ENCODE measurements around the gene RDM1. TPM values are rescaled to one million over a fixed set of nuclear protein-coding genes. Genes with fewer than 3 reads are reported as not detected.

Gene RDM1
- polyA plus RNA-seq, 1 of the 3 experiments (the other 2 are of a cell fraction) = 1.8 TPM

DNA sequence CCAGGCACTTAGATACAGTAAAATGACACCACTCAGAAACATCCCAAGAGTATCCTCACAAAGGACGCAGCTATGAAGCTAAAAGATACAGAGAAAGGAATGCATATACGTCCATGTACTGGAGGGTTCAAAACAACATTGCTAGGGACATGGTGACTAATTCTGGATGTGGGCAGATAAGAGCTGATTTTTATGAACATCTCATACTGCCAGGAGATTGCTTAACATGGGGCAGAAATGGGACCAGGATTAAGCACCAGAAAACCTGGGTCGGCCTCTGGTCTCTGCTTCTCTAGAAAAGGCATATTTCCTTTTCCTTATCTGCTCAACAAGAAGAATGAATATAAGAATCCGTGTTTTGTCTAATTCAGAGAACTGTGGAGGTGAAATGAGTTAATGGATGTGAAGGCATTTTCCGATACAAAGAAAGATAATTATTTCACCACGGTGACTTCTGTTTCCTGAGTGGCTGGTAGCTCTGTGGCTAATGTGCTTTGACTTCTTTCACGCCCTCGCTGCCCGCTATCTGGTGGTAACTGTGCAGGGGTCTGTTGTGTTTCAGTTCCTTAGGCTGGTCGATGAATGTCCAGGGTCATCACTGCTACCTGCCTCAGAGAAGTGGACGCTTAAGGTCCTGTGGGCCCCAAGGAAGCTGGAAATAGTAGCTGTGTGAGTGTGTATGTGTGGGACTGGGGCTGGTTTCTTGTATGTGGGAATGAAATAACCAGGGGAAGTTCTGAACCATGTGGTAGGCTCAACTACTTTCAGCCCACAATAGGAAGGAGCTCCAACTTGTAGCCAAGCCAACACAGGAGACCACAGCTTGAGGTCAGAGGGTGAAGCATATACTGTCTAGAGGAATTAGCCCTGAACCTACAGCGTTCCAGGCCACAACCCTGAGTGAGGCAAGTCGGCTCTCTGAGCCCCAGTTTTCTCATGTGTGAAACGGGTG lies 34.7 kb downstream of the RDM1 start:
- H3K4me2 ChIP-seq = no peak overlapping the region
- H3K27me3 ChIP-seq (ENCODE audit: insufficient read depth) = no peaks in the 10 kb centered on the region
- 80% methylated on average over 12 of the region's 14 CpGs for WGBS (ENCODE audit: low lambda C conversion rate)
- no peak overlapping the region for H3K9ac ChIP-seq
- H4K20me1 ChIP-seq (ENCODE audit: insufficient read depth) = no peaks in the 10 kb centered on the region
- no peaks in the 10 kb centered on the region for H3K9me2 ChIP-seq
- ChIA-PET CTCF (interaction anchor here (0.7 kb wide), 1 partner anchor 148 kb away, joined by 3 read pairs; no protein-coding TSS in a partner anchor), POLR2A (no interaction called here)
- no peaks in the 10 kb centered on the region for H3K79me2 ChIP-seq (ENCODE audit: insufficient read depth)
- H3K4me1 ChIP-seq (ENCODE audit: control insufficient read depth in 1 of 2, insufficient read depth in 2 of 2, low read depth in 1 of 2, low read length in 1 of 2) = no peaks in the 10 kb centered on the region
- H2AFZ ChIP-seq (ENCODE audit: low read depth) = no peak overlapping the region
- no peaks in the 10 kb centered on the region for H3K36me3 ChIP-seq (replicated peaks in 1 of 2; ENCODE audit: control insufficient read depth in 1 of 2, insufficient read depth in 2 of 2, low read length in 1 of 2)
- no peak overlapping the region for H3K27ac ChIP-seq (ENCODE audit: low read depth in 2 of 2, low read length in 1 of 2)
- TF ChIP-seq SMC3 (IDR thresholded peaks at IDR 0.05; ENCODE audit: low read depth, low read length) (no peak), RAD21 (IDR thresholded peaks at IDR 0.05; ENCODE audit: low read length) (no peak), TEAD4 (IDR thresholded peaks at IDR 0.05; ENCODE audit: borderline replicate concordance, insufficient read depth) (no peak), JUND (IDR thresholded peaks at IDR 0.05) (no peak), POLR2AphosphoS5 (IDR thresholded peaks at IDR 0.05; ENCODE audit: low read depth, low read length) (no peak), EP300 (IDR thresholded peaks at IDR 0.05; ENCODE audit: borderline replicate concordance in 1 of 2, low read depth in 1 of 2, low read length in 1 of 2) (no peak), SIN3A (IDR thresholded peaks at IDR 0.05; ENCODE audit: borderline replicate concordance, low read depth, low read length) (no peak), FOSL2 (IDR thresholded peaks at IDR 0.05; ENCODE audit: borderline replicate concordance, low read depth) (no peak), NFIC (IDR thresholded peaks at IDR 0.05; ENCODE audit: borderline replicate concordance) (no peak), TCF12 (IDR thresholded peaks at IDR 0.05) (no peak)
- TF ChIP-seq, protein P1, sequence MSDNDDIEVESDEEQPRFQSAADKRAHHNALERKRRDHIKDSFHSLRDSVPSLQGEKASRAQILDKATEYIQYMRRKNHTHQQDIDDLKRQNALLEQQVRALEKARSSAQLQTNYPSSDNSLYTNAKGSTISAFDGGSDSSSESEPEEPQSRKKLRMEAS (IDR thresholded peaks at IDR 0.05; ENCODE audit: low read depth) = no peak
- no peak for DNase-seq
- no peaks in the 10 kb centered on the region for H3K9me3 ChIP-seq
- no peaks in the 10 kb centered on the region for H3F3A ChIP-seq (replicated peaks; ENCODE audit: insufficient read depth)
- H3K4me3 ChIP-seq (ENCODE audit: low read depth in 2 of 2, low read length in 1 of 2) = no peak overlapping the region

DNA sequence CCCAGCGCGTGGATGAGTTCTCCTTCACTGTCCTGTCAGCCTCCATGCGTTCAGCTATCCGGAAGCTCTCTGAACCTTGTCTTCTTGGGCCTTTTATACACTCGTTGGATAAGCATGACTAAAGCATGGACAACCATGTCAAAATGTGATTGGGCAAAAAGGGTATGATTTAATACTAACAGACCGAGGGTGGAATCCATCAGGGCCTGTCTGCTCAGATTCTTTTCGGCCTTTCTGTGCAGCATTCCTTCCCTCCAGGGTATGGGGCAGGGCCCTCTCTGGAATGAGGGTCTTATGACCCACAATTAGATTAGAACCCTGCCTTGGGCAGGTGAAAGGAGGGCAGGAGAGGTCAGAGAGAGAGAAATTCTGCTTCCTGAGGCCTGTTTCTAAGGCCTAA lies 36.4 kb downstream of the RDM1 start:
- no peak for DNase-seq
- Histone ChIP-seq H3K9me3 (no peaks in the 10 kb centered on the region), H4K20me1 (ENCODE audit: insufficient read depth) (no peaks in the 10 kb centered on the region), H2AFZ (ENCODE audit: low read depth) (no peak overlapping the region), H3K4me1 (ENCODE audit: control insufficient read depth in 1 of 2, insufficient read depth in 2 of 2, low read depth in 1 of 2, low read length in 1 of 2) (peaks cover 4 to 8% of the 10 kb centered on the region in 2 experiments; a peak in 2 of 4 replicates), H3K27me3 (ENCODE audit: insufficient read depth) (no peaks in the 10 kb centered on the region), H3K4me3 (ENCODE audit: low read depth in 2 of 2, low read length in 1 of 2) (no peak overlapping the region), H3K9me2 (no peaks in the 10 kb centered on the region), H3K27ac (ENCODE audit: low read depth in 2 of 2, low read length in 1 of 2) (no peak overlapping the region), H3K36me3 (replicated peaks in 1 of 2; ENCODE audit: control insufficient read depth in 1 of 2, insufficient read depth in 2 of 2, low read length in 1 of 2) (no peaks in the 10 kb centered on the region), H3K4me2 (no peak overlapping the region), H3K9ac (no peak overlapping the region), H3K79me2 (ENCODE audit: insufficient read depth) (no peaks in the 10 kb centered on the region), H3F3A (replicated peaks; ENCODE audit: insufficient read depth) (no peaks in the 10 kb centered on the region)
- ChIA-PET POLR2A (no interaction called here), CTCF (interaction anchor here (0.8 kb wide), 1 partner anchor 130 kb away, joined by 3 read pairs; no protein-coding TSS in a partner anchor)
- WGBS (ENCODE audit: low lambda C conversion rate) = 77% methylated on average over 7 of the region's 7 CpGs
- TF ChIP-seq YY1 (IDR thresholded peaks at IDR 0.05; ENCODE audit: low read depth) = no peak
- no peak for TF ChIP-seq TEAD4 (IDR thresholded peaks at IDR 0.05; ENCODE audit: borderline replicate concordance, insufficient read depth)
- TF ChIP-seq ELF1 (IDR thresholded peaks at IDR 0.05) = no peak
- TF ChIP-seq, protein P2, sequence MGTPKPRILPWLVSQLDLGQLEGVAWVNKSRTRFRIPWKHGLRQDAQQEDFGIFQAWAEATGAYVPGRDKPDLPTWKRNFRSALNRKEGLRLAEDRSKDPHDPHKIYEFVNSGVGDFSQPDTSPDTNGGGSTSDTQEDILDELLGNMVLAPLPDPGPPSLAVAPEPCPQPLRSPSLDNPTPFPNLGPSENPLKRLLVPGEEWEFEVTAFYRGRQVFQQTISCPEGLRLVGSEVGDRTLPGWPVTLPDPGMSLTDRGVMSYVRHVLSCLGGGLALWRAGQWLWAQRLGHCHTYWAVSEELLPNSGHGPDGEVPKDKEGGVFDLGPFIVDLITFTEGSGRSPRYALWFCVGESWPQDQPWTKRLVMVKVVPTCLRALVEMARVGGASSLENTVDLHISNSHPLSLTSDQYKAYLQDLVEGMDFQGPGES (IDR thresholded peaks at IDR 0.05; ENCODE audit: low read depth, low read length) = no peak
- TF ChIP-seq, protein P3, sequence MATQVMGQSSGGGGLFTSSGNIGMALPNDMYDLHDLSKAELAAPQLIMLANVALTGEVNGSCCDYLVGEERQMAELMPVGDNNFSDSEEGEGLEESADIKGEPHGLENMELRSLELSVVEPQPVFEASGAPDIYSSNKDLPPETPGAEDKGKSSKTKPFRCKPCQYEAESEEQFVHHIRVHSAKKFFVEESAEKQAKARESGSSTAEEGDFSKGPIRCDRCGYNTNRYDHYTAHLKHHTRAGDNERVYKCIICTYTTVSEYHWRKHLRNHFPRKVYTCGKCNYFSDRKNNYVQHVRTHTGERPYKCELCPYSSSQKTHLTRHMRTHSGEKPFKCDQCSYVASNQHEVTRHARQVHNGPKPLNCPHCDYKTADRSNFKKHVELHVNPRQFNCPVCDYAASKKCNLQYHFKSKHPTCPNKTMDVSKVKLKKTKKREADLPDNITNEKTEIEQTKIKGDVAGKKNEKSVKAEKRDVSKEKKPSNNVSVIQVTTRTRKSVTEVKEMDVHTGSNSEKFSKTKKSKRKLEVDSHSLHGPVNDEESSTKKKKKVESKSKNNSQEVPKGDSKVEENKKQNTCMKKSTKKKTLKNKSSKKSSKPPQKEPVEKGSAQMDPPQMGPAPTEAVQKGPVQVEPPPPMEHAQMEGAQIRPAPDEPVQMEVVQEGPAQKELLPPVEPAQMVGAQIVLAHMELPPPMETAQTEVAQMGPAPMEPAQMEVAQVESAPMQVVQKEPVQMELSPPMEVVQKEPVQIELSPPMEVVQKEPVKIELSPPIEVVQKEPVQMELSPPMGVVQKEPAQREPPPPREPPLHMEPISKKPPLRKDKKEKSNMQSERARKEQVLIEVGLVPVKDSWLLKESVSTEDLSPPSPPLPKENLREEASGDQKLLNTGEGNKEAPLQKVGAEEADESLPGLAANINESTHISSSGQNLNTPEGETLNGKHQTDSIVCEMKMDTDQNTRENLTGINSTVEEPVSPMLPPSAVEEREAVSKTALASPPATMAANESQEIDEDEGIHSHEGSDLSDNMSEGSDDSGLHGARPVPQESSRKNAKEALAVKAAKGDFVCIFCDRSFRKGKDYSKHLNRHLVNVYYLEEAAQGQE (IDR thresholded peaks at IDR 0.05; ENCODE audit: low read depth, low read length) = no peak
- TF ChIP-seq POLR2AphosphoS5 (IDR thresholded peaks at IDR 0.05; ENCODE audit: low read depth, low read length) = no peak
- TF ChIP-seq NFIC (IDR thresholded peaks at IDR 0.05; ENCODE audit: borderline replicate concordance) = no peak
- no peak for TF ChIP-seq EZH2phosphoT487 (IDR thresholded peaks at IDR 0.05; ENCODE audit: borderline replicate concordance, low read depth)
- TF ChIP-seq, protein P4, sequence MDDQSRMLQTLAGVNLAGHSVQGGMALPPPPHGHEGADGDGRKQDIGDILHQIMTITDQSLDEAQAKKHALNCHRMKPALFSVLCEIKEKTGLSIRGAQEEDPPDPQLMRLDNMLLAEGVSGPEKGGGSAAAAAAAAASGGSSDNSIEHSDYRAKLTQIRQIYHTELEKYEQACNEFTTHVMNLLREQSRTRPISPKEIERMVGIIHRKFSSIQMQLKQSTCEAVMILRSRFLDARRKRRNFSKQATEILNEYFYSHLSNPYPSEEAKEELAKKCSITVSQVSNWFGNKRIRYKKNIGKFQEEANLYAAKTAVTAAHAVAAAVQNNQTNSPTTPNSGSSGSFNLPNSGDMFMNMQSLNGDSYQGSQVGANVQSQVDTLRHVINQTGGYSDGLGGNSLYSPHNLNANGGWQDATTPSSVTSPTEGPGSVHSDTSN (IDR thresholded peaks at IDR 0.05) = no peak
- TF ChIP-seq, protein P5, sequence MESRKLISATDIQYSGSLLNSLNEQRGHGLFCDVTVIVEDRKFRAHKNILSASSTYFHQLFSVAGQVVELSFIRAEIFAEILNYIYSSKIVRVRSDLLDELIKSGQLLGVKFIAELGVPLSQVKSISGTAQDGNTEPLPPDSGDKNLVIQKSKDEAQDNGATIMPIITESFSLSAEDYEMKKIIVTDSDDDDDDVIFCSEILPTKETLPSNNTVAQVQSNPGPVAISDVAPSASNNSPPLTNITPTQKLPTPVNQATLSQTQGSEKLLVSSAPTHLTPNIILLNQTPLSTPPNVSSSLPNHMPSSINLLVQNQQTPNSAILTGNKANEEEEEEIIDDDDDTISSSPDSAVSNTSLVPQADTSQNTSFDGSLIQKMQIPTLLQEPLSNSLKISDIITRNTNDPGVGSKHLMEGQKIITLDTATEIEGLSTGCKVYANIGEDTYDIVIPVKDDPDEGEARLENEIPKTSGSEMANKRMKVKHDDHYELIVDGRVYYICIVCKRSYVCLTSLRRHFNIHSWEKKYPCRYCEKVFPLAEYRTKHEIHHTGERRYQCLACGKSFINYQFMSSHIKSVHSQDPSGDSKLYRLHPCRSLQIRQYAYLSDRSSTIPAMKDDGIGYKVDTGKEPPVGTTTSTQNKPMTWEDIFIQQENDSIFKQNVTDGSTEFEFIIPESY (IDR thresholded peaks at IDR 0.05; ENCODE audit: borderline replicate concordance, low read depth) = no peak
- TF ChIP-seq JUND (IDR thresholded peaks at IDR 0.05) = no peak
- TF ChIP-seq FOSL2 (IDR thresholded peaks at IDR 0.05; ENCODE audit: borderline replicate concordance, low read depth) = no peak
